GM21825 (cell line): Measurements from ENCODE around the gene DUT.

Source experiments
- ATAC-seq: cut with Tn5 transposase; IDR thresholded peaks from one replicate; pipeline ENCODE4 v1.9.1; 2021; ENCODE audit warnings: mild to moderate bottlenecking, moderate library complexity; ENCODE audit not compliant: unreplicated experiment

DUT gene

GRCh38 chr15:48330855-48331795, at the start of gene DUT:
Gene DUT (plus strand): TSS chr15:48331429. CDS start chr15:48331516, 87 bp downstream.
- peak; percentile 86 for ATAC-seq

GRCh38 chr15:48281674-48282073, 49.6 kb upstream of the DUT start:
- no peak for ATAC-seq

DNA sequence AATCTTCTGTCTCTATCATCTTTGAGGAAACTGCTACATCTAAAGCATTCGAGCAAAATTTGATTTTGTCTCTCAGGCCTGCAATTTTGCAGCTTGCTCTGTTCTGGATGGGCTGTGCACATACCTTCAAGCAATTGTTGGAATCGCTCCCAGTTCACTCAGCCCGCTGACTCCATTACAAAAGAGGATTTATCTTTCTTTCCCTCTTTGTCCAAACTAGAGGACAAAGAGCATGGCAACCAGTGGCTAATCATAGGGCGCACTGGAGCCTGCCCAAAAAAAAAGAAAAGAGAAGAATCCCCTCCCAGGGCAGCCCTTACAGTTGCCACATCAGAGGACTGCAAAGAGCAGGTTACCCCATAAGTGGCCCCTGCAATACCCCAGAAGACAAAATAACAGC, 49.0 kb upstream of the DUT start:
- ATAC-seq: no peak

DNA sequence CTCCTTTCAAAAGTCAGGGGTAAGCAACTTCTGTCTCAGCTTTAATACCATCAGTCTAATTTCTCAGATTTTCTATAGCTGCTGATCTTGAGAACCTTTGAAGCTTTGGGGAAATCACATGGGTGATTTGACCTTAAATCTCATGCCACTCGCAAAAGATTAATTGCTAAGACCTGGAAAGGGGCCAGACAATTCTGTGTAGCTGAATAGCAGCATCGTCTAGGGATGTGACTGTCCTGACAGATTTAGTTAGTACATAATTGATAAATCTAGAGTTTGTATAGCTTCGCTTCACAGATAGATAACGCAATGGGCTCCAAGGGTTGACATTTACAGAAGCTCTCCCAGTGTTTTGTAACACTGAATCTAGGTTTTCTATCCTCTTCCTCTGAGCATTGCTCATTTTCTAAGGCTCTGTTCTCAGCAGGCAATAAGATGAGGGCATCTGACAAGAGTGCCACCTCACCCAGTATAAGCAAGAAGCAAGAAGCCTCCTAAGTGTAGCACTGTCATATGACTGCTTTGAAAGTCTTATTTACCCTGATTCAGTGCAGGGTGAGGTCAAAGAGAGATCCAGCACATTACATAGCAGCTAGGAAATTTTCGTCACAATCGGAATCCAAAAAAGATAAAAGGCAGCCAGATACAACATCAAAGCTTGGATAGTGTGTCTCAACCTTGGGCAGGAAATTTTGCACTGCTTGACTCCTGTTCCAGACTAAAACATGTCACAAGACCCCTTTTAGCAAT, 47.7 kb upstream of the DUT start:
- ATAC-seq: no peak

GRCh38 chr15:48285329-48286214, 45.7 kb upstream of the DUT start:
- peak; percentile 78 for ATAC-seq

- ATAC-seq: no peak
Observed at GRCh38 chr15:48289628-48290027, 41.6 kb upstream of the DUT start.

DNA sequence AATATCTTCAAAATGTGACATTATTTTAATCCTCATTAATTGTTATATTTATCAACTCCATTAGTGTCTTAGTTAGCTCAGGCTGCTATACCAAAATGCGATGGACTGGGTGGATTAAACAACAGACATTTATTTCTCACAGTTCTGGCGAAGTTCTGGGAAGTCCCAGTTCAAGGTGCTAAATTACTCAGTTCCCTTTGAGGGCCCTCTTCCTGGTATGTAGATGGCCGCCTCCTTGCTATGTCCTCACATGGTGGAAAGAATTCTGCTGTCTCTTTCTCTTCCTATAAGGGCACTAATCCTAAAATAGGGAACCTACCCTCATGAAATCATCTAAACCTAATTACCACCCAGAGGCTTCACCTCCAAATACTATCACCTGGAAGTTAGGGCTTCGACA, 38.8 kb upstream of the DUT start:
- ATAC-seq: no peak

DNA sequence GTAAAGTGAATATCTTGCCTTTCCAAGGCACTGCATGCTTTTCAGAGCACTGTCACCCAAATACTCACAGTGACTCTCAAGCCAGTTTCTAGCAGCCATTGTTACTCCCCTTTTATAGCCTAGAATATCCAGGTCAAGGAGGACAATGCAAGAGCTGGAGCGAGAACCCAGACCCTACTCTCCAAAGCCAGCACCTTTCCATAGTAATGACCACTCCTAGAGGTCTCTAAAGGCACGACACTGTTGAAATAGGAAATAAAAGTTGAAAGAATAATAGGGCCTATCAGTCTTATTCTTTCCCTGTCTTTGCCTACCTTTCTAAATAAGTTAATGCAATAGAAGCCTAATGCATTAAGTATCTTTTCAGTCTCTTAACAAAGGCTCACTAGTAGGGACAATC, 33.6 kb upstream of the DUT start:
- no peak for ATAC-seq

GRCh38 chr15:48298914-48299313, 32.3 kb upstream of the DUT start:
- ATAC-seq: no peak

- no peak for ATAC-seq
Observed at GRCh38 chr15:48300038-48300437, 31.2 kb upstream of the DUT start.

DNA sequence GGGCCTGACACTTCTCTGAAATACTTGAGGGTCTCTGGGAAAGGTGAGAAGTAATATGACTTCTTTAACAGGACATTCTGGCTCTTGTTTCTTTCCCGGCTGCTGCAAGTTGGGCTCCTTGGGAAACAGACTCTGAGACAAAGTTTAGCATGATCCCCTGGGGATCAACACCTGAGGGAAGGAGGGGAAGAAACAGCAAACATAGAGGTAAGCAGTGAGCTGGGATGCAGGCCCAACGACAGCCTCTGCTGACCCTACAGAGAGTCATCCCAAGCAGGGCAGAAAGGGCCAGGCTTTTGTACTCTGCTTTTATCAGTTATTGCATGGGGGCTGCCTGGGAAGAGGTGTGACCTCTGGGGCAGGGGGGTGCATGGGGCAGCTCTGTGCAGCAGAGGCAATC, 26.8 kb upstream of the DUT start:
- ATAC-seq: no peak

DNA sequence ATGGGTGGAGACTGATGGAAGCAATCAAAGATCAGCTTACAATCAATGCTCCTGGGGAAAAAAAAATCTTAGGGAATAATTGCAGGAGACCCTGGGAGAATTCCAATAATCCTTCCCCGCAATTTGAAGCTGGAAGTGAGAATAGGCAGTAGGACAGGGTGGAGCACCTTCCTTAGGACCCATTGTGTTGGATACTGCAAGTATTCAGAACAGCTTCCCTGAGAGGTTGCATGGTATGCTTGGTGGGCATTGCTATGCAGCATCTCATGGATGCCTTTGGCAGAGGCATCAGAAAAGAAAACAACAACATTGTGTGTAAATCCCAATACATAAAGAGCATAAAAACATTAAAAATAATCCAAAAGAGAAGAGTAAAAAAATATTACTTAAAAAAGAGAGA, 24.6 kb upstream of the DUT start:
- no peak for ATAC-seq

- no peak for ATAC-seq
Observed at GRCh38 chr15:48307586-48307985, 23.6 kb upstream of the DUT start.

DNA sequence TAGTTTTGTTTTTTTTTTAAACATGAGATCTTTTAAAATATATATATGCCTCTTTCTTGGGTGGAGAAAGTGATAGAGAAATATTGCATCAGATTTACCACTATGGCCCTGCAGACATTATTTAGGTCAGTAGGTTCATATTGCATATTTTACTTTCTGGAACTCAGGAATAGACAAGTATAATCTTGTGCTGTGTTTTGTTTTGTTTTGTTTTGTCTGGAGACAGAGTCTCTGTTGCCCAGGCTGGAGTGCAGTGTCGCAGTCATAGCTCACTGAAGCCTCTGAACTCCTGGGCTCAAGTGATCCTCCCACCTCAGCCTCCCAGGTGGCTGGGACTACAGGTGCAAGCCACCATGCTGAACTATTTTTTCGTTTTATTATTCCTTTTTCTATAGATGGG, 21.5 kb upstream of the DUT start:
- ATAC-seq: no peak

DNA sequence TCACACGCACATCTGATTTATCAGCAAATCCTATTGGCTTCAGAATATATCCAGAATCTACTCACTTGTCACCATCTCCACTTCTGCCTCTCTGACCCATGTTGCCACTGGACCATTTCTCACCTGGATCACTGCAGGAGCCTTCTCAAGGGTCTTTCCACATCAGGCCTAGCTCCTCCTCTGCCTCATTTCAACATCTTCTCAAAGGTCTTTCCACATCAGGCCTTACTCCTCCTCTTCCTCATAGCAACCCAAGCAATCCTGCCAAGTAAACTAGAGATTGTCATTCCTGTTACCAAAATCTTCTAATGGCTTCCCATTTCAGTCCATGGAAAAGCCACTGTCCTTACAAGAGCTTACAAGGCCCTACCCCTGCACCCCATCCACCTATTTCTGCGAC, 18.0 kb upstream of the DUT start:
- no peak for ATAC-seq

DNA sequence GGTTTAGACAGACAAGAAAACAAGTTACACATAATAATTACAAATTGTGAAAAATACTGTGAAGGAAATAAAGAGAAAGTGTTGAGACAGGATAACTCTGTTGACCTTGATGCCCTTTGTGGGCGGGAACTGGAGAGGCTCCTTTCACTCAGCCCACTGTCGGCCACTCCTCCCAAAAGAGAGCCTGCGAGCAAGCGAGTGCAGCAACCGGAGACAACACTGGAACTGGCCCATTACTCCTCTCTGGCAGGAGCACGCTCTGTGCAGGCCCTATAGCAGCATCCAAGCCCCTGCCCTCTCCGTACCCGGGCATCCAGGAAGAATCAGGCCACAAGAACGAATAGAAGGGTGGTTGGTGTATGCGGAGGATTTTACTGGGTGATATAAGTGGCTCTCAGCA, 16.2 kb upstream of the DUT start:
- ATAC-seq: no peak

DNA sequence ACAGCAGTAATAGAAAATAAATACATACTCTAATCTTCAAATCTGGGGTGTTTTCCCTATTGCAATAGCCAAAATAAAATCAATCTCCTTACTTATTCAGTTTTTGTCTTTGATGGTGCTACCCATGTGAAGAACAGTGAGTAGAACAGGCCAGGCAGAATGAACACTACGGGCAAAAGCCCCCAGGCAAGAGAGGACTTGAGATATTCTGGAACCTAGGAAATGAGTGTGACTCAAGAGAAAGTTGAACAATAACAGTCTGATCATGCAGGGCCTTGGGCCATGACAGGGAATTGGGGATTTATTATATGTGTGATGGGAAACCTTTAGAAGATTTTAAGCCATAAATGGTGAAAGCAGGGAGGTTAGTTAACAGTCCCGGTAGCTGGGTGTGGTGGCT, 14.0 kb upstream of the DUT start:
- no peak for ATAC-seq

DNA sequence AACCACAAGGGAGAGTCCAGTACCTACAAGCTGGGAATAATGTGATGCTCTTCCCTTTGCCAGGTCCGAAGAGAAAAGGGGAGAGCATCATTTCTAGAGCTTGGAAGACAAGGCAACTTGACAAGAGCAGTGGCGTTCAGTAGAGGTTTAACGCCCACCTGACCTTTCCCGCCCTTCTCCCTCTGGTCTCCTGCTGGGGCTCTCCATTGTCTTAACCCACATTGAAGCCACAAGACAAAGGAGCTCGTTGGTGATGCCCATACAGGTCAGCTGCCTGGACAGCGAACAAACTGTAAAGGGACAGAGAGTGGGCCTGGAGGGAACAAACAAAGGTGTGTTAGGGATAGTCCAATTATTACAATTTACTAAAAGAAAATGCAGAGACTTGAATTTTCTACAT, 13.1 kb upstream of the DUT start:
- ATAC-seq: no peak

DNA sequence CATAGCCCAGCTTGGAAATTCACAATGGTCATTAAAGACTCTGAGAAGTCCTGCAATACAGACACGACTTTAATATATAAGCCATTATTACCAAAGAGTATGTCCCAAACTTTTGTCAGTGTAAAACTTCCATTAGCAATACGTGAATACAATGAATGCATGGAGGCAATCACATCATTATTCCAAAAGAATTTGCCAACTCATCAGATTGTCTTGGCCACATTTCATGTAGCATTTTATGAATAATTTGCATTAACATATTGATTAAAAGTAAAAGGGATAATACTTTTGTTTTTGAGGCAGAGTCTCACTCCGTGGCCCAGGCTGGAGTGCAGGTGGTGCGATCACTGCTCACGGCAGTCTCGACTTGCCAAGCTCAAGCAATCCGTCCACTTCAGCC, 7.9 kb upstream of the DUT start:
- ATAC-seq: no peak

DNA sequence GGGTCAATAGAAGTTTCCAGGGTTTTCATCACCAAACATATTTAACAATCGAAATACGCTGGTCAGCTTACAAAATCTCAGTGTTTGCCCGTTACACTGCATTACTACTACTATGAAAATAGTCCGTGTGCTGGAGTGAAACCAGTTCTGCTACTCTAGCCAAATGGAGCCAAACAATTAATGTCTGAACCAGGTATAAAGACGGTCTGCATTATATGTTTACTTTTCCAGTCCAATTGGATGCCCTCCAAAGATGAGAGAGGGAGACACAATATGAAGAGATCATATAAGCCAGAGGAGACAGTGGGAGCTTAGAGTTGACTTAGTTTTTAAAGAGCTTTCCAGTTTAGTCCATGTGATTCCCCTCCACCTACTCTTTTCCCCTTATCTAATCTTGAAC, 6.3 kb upstream of the DUT start:
- ATAC-seq: no peak

GRCh38 chr15:48325400-48325799, 5.8 kb upstream of the DUT start:
- no peak for ATAC-seq
